DND-41 (cell line): ENCODE results near the gene AVPI1.

Experiments
- ATAC-seq: fragments of 200-7000 bp; cut with Tn5 transposase; 3 replicates; pipeline ENCODE4 v1.9.1; 2021; ENCODE audit warnings: low read depth; ENCODE audit not compliant: insufficient read depth
- DNase-seq: peaks from one replicate; pipeline ENCODE4 v3.0.0-alpha.2; 2020
- H2AFZ ChIP-seq: 2 replicates; pipeline ENCODE4 v1.6.0; 2012; ENCODE audit warnings: low read depth, low read length
- H3K27ac ChIP-seq: 2 replicates; pipeline ENCODE4 v1.5.1; 2012; ENCODE audit warnings: low read length, inconsistent platforms
- H3K27me3 ChIP-seq: fragments of 200-600 bp; sonication (generic); 2 replicates; pipeline ENCODE4 v1.6.0; 2012; ENCODE audit warnings: low read length, mild to moderate bottlenecking, inconsistent platforms; ENCODE audit not compliant: insufficient read depth, poor library complexity
- H3K36me3 ChIP-seq: 2 replicates; pipeline ENCODE4 v1.5.1; 2012; ENCODE audit warnings: low read length, inconsistent platforms; ENCODE audit not compliant: insufficient read depth
- H3K4me1 ChIP-seq: 2 replicates; pipeline ENCODE4 v1.5.1; 2012; ENCODE audit warnings: mild to moderate bottlenecking, low read length; ENCODE audit not compliant: insufficient read depth
- H3K4me2 ChIP-seq: 2 replicates; pipeline ENCODE4 v1.6.0; 2012; ENCODE audit warnings: mild to moderate bottlenecking, moderate library complexity, low read length, inconsistent platforms; ENCODE audit not compliant: insufficient read depth
- H3K4me3 ChIP-seq, 2 experiments: fragments of 200-600 bp in 1 of 2; shearing (Covaris generic) in 1 of 2; 2 replicates each; pipeline ENCODE4 v1.5.1; 2012 to 2016; ENCODE audit warnings: inconsistent platforms in 2 of 2, low read length in 2 of 2, mild to moderate bottlenecking in 2 of 2, low read depth in 1 of 2, moderate library complexity in 1 of 2
- H3K79me2 ChIP-seq: 2 replicates; pipeline ENCODE4 v1.6.0; 2012; ENCODE audit warnings: low read length, inconsistent platforms; ENCODE audit not compliant: insufficient read depth
- H3K9ac ChIP-seq: 2 replicates; pipeline ENCODE4 v1.6.0; 2012; ENCODE audit warnings: low read depth, mild to moderate bottlenecking, inconsistent platforms, low read length, moderate library complexity
- H3K9me3 ChIP-seq: 2 replicates; pipeline ENCODE4 v1.5.1; 2012; ENCODE audit warnings: low read length, moderate library complexity, mild to moderate bottlenecking, inconsistent platforms; ENCODE audit not compliant: insufficient read depth, severe bottlenecking
- H4K20me1 ChIP-seq: 2 replicates; pipeline ENCODE4 v1.6.0; 2012; ENCODE audit warnings: low read length; ENCODE audit not compliant: insufficient read depth
- EZH2 ChIP-seq: IDR thresholded peaks from 3 replicates; pipeline ENCODE4 v1.6.1; 2012; ENCODE audit warnings: borderline replicate concordance, low read depth, mild to moderate bottlenecking, moderate library complexity, low read length, inconsistent platforms; ENCODE audit not compliant: severe bottlenecking
- TF ChIP-seq, protein P1 (sequence below): IDR thresholded peaks from 2 replicates; pipeline ENCODE4 v1.5.1; 2012; ENCODE audit warnings: borderline replicate concordance, low read length, moderate library complexity, mild to moderate bottlenecking; ENCODE audit not compliant: poor library complexity, severe bottlenecking; ENCODE audit errors: extremely low read depth

AVPI1 gene

DNA sequence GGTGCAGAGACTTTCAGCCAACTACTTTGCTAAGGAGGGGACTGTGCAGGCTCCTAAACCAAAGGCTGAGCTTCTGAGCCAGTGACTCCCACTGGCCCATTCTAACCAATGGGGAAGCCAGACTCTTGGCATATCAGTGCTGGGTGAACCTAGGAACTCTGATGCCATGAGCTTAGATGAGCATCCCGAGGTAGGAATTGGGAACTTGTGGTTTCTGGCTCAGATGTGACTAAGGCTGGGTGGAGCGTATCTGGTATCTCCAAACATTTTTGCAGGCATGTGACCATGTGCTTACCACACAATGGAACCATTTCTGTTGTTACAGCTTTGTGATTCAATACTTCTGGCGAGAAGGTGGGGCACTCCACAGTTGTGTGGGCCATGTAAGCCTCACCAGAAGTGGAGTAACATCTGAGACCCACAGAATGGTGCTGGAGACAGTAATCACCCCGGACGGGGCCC, 2.5 kb upstream of the AVPI1 start:
- no peaks in the 10 kb centered on the region for H4K20me1 ChIP-seq
- H3K36me3 ChIP-seq = no peaks in the 10 kb centered on the region
- H3K9me3 ChIP-seq = no peaks in the 10 kb centered on the region
- H3K4me2 ChIP-seq = no peak overlapping the region
- peaks cover 29% of the 10 kb centered on the region for H3K4me1 ChIP-seq
- no peak overlapping the region for H3K27ac ChIP-seq
- TF ChIP-seq, protein P1, sequence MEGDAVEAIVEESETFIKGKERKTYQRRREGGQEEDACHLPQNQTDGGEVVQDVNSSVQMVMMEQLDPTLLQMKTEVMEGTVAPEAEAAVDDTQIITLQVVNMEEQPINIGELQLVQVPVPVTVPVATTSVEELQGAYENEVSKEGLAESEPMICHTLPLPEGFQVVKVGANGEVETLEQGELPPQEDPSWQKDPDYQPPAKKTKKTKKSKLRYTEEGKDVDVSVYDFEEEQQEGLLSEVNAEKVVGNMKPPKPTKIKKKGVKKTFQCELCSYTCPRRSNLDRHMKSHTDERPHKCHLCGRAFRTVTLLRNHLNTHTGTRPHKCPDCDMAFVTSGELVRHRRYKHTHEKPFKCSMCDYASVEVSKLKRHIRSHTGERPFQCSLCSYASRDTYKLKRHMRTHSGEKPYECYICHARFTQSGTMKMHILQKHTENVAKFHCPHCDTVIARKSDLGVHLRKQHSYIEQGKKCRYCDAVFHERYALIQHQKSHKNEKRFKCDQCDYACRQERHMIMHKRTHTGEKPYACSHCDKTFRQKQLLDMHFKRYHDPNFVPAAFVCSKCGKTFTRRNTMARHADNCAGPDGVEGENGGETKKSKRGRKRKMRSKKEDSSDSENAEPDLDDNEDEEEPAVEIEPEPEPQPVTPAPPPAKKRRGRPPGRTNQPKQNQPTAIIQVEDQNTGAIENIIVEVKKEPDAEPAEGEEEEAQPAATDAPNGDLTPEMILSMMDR = no peak
- TF ChIP-seq EZH2 = no peak
- ATAC-seq (no peak), DNase-seq (no peak)
- no peak overlapping the region for H3K9ac ChIP-seq
- no peaks in the 10 kb centered on the region for H3K79me2 ChIP-seq
- no peak overlapping the region for H2AFZ ChIP-seq
- no peaks in the 10 kb centered on the region for H3K27me3 ChIP-seq
- H3K4me3 ChIP-seq = no peak overlapping the region

DNA sequence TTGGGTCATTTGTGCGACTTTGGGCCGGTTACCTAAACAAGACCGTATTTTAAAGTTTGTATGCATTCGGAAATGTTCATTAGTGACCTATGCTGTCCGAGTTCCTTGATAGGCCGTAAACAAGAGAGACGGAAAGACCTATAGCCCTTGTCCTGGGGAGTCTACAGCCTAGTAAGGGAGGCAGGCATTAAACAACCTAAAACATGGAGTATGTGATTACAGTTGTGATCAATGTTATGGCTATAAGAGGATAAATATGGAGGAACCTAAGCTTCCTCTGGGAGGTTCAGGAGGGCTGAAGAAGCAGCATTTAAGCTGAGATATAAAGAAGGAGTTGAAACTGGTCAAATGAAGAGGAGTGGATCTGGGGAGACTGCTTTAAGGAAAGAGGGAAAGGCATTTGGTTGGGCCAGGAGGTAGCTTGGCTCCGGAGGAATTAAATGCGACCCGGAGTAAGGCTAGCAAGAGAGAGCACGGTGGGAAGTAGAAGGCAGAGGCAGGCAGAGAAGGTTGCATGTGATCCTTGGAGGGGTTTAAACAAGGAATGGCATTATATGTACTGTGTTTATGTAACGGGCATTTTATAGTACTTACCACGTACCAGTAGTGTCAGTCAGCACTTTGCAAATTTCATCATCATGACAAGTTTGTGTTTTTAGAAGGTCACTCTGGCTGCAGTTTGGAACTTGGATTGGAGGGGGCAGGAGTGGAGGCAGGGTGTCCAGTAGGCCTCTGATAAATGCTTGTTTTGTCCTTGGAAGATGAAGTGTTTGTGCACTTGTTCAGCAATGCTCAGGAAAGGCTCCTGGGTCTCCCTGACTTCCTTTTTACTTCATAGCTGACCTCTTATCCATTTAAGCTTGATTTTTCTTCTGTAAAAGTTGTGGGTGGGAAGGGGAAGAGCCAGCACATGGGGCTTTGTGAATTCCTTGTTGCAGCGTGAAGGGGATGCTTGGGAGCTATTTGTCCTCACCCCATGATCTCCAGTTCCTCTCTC, 1.0 kb upstream of the AVPI1 start:
- Histone ChIP-seq H3K36me3 (no peaks in the 10 kb centered on the region), H3K79me2 (no peaks in the 10 kb centered on the region), H4K20me1 (no peaks in the 10 kb centered on the region), H3K4me3 (peak overlapping the region; percentile 23 to 98; a peak in 3 of 4 replicates), H3K27me3 (no peaks in the 10 kb centered on the region), H2AFZ (peak overlapping the region; percentile 96), H3K4me2 (peak overlapping the region; percentile 100), H3K9ac (peak overlapping the region; percentile 70), H3K27ac (peak overlapping the region; percentile 80), H3K9me3 (no peaks in the 10 kb centered on the region), H3K4me1 (peaks cover 29% of the 10 kb centered on the region)
- TF ChIP-seq EZH2 = no peak
- TF ChIP-seq, protein P1 = no peak
- DNase-seq = no peak
- no peak for ATAC-seq

- H3K4me2 ChIP-seq = peak overlapping the region; percentile 100
- H3K36me3 ChIP-seq = no peaks in the 10 kb centered on the region
- peak overlapping the region; percentile 70 for H3K9ac ChIP-seq
- ATAC-seq (no peak), DNase-seq (no peak)
- peak overlapping the region; percentile 61 to 98; a peak in 3 of 4 replicates for H3K4me3 ChIP-seq
- H3K9me3 ChIP-seq = no peaks in the 10 kb centered on the region
- no peaks in the 10 kb centered on the region for H3K27me3 ChIP-seq
- H3K79me2 ChIP-seq = no peaks in the 10 kb centered on the region
- peak overlapping the region; percentile 96 for H2AFZ ChIP-seq
- TF ChIP-seq, protein P1 = no peak
- TF ChIP-seq EZH2 = no peak
- H4K20me1 ChIP-seq = no peaks in the 10 kb centered on the region
- peaks cover 29% of the 10 kb centered on the region for H3K4me1 ChIP-seq
- peak overlapping the region; percentile 71 for H3K27ac ChIP-seq
Observed at GRCh38 chr10:97686301-97686961, 610 bp downstream of the AVPI1 start.
